HuH-7 (cell line): ENCODE measurements around the gene KRT34.

ENCODE experiments used
- DNase-seq: peaks from one replicate; pipeline ENCODE4 v3.0.0; 2011; ENCODE audit warnings: low spot score

Gene KRT34

DNA sequence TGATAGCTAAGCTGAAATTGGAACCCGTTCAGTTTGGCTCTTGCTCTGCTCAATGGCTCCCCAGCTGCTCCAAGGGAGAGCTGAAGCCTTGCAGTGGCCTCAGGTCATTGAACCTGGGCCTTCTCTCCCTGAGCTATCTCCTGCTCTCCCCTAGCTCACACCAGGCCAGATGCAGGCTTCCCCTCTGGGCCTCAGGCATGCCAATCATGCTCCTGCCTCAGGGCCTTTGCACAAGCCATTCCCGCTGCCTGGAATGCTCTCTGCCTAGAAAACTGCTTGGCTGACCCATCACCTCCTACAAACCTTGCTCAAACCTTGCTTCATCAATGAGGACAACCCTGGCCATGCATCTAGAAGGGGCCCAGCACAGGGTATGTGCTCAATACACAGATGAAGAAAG is 49.9 kb downstream of the KRT34 start:
- DNase-seq = no peak

DNA sequence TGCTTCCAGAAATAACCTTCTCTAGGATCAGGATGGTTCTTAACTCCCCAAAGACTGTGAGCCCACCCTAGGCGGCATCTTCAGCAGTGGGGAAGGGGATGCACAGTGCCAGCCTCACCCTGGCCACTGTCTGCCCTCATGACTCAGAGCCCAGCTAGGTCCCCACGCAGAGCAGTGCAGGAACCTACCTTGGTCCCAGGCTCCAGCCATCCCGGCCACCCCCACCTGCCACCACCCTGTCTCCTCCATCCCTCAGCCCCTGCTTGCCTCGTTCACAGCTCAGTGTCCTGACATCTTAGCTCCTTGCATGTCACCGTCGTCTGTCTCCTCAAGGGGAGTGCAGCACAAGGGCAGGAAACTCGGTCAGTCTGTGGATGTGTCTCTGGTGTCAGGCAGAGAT is 50.5 kb downstream of the KRT34 start:
- no peak for DNase-seq

GRCh38 chr17:41329279-41329948 is 52.7 kb downstream of the KRT34 start:
- DNase-seq = peak; percentile 60

GRCh38 chr17:41328207-41328606 is 53.9 kb downstream of the KRT34 start:
- DNase-seq = no peak
